ENCODE data around the gene BPIFB4.
"Not testable (repeated sequence)": the region's sequence is repeated elsewhere in the genome, so short reads cannot be mapped to it uniquely, and the experiment has no call there.

Gene BPIFB4

DNA sequence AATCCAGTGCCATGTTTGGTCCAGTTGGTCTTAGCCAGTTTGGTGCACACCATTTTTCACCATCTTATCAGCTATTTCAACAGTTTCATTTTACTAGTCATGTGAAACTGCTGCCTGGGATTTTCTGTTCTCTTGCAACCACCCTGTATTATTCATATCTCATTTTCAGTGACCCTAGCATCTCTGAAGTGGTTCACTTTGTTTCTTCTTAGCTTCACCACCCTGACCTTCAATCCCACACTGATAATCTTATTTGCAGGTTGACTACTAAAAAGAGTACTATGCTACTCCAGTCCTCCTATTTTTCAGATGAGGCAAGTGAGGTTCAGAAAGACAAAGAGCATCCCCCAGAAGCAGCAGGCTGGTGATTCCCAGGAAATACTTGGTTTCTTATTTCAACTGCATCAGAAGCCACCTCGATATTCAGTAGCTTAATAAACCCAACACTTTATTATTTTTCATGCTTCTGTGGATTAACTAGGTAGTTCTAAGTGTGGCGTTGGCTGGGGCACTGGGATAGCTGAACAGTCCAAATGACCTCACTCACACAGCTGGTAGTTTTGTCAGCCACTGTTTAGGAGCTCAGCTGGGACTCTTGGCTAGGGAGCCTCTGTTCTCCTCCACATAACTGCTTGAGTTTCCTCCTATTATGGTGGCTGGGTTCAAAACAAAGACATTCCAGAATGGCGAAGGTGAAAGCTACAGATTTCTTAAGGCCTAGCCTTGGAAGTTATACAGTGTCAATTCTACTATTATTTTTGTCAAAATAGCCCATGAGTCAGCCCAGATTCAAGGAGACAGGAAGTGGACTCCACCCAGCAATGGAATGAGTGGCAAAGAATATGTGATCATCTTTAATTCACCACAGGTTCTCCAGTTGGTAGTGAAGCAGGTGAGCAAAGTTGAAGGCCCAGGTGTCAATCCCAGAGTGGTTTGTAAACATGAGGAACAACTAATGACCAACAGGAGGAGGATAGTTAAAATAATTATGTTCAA is 40.6 kb downstream of the BPIFB4 start:
- no peak for DNase-seq (ENCODE audit: low spot score)

DNA sequence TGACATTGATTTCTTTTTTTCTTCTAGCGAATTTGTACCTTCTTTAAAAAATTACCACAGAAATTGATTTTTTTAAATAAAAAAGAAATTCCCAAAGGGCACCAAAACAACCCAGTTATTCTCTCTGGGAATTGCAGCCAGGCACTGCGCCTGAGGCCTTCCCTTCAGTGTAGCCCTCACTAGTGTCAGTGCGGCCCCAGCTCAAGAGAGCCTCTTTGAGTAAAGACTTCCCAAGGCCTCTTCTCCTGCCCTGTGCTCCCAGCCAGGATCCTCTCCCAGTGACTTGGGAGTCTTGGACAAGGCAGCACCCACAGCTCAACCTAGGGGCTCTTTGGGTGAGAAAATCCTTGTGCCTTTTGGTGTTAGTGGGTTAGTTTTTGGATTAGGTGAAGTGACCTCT is 41.5 kb downstream of the BPIFB4 start:
- no peak for DNase-seq (ENCODE audit: low spot score)

DNA sequence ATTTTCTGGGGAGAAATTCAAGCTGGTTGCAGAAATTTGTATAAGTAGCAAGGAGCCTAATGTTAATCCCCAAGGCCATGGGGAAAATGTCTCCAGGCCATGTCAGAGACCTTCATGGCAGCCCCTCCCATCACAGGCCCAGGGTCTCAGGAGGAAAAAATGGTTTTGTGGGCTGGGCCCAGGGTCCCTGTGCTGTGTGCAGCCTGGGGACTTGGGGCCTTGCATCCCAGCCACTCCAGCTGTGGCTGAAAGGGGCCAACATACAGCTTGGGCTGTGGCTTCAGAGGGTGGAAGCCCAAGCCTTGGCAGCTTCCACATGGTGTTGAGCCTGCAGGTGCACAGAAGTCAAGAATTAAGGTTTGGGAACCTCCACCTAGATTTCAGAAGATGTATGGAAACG is 42.9 kb downstream of the BPIFB4 start:
- not testable (repeated sequence) for DNase-seq (ENCODE audit: low spot score)

DNA sequence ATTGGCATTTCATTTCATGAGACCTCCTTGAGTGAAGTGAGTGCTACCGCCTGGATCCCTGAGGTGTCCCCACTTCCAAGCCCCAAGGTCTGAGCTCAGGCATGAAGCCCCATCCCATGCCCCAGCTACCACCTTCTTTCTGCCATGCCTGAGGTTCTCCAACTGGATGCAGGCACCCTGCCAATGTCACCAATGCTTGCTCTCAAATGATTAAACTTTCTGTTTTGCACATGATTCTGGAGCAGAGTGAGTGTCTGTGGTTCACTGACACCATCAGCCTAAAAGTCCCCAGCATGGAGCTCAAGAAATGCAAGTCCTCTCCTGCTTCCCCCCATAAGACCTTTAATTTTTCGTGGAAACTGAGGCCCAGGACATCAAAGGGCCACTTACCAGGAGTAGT is 44.8 kb downstream of the BPIFB4 start:
- no peak for DNase-seq (ENCODE audit: low spot score)

DNA sequence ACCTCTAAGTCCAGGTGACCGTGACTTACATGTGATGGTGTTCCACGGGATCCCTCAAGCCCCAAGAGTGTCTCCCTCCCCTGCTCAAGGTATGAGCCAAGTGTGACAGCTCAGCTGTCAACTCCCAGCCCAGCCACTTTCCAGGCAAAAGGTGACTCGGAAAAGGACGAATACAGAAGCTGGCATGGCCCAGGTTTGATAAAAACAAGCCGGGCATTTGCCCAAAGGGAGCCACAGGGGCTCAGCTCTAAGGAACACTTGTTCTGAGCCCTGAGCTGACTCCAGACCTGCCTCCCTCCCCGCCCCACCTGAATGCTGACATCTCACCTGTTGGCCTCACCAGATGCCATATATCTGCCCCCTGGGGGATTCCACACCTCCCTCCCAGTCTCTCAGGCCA is 45.6 kb downstream of the BPIFB4 start:
- no peak for DNase-seq (ENCODE audit: low spot score)

DNA sequence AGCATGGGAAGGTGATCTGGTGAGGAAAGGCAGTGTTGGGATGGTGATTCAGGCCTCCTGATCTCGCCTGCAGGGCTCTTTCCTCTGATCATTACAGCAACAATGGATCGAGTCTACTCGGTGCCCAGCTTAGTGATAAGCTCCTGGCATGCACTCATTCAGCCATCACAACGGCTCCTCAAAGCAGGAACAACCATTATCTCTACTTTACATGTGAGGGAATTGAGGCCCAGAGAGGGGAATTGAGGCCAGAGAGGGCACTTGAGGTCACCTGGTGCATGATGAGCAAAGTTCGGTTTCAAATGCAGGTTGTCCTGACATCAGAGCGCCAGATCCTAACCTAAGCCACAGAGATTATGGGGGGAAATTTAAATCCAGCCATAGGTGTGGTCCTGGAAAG is 46.5 kb downstream of the BPIFB4 start:
- no peak for DNase-seq (ENCODE audit: low spot score)

DNA sequence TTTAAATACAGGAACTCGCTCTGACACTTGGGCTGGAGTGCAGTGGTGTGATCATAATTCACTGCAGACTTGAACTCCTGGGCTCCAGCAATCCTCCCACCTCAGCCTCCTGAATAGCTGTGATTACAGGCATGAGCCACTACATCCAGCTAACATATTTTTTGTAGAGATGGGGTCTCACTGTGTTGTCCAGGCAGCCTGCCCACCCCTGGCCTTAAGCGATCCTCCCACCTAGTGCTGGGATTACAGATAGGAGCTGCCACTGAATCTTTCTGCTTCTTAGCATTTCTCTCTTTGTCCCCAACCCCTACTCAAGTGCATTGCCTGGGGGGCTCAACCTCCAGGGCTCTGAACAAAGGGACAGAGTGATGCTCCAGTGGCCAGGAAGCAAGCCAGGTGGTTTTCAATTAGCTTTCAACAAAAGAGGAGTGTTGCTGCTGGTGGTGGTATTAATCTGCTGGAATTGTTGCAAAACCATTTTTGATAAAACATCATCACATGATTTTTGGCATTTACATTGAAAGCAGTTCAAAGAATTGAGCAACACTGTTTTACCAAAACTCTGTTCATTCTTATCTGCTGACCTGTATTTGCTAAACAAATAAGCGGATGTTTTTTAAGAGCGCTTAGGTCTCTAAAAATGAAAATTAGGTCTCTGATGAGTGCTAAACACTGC is 48.1 kb downstream of the BPIFB4 start:
- DNase-seq (ENCODE audit: low spot score) = no peak

DNA sequence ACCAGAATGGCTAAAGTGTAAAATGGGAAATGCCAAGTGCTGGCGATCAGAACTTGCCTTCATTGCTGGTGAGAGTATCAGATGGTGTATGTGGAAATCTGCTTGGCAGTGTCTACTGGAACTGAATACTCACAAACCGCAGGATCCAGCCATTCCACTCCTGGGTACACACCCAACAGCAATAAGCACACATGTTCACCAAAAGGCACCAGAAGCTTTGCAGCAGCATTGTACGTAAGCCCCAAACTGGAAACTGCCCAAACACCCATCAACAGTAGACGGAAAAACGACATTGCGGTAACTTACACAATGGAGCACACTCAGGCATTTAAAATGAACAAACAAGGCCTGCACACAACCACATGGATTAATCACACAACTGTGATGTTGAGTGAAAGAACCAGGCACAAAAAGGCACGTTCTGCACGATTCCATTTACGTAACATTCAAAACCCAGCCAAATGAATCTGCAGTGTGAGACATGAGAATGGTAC is 51.2 kb downstream of the BPIFB4 start:
- no peak for DNase-seq (ENCODE audit: low spot score)

DNA sequence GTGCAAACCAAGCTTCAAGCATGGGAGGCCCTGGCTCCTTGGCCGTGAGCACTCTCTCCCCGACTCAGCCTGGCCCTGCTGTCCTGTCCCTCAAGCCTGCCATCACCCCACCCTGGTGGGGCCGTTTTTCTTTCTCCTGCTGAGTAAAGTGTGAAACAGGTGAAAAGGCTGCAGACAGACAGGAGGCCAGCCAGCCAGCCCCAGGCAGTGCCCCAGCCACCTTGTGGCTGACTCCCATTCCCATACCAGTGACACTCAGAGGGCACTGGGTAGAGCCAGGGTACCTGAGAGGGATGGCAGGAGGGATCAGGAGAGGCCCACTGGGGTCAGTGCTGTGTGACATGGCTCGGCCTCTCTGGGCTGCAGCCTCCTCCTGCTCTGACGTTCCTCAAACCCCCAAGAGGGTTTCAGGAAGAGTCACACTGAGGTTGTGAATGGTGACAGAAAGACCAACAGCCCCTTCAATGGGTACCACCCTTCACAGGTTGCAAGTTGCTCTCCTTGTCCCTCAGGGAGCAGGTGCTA is 52.6 kb downstream of the BPIFB4 start:
- no peak for DNase-seq (ENCODE audit: low spot score)

DNA sequence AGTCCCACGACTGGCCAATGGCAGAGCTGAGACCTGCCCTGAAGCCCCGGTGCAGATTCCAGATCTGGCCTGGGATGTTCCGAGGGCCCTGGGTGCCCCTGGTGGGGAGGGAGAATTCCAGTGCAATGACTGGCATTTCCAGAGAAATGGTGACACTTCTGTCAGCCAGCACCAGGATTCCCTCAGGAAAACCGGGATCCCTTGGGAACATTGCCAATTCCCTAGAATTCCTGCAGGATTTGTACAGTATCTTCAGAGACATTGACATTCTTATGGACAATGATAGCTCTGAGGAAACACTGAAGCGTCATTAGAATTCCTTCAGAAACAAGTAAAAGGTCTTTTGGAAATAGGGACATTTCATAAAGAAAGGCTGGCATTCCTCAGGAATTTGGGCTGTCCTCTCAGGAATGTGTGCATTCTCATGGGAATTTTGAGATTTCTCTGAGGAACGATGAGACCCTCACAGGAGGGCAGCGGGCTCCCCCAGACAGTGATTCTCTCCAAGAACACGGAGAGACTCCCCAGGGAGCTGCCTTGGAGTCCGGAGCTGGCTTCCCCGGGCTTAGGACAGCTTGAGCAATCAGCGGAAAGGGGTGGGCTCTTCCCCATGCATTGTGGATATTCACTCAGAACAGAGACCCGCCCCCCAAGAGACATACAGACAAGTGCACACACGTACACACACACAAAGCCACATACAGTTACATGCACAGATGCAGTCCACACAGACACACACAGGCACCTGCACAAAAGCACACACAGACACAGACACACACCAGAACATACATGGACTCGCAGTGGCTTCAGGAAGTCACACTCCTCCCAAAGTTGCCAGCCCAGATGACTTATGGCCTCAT is 53.3 kb downstream of the BPIFB4 start:
- no peak for DNase-seq (ENCODE audit: low spot score)

DNA sequence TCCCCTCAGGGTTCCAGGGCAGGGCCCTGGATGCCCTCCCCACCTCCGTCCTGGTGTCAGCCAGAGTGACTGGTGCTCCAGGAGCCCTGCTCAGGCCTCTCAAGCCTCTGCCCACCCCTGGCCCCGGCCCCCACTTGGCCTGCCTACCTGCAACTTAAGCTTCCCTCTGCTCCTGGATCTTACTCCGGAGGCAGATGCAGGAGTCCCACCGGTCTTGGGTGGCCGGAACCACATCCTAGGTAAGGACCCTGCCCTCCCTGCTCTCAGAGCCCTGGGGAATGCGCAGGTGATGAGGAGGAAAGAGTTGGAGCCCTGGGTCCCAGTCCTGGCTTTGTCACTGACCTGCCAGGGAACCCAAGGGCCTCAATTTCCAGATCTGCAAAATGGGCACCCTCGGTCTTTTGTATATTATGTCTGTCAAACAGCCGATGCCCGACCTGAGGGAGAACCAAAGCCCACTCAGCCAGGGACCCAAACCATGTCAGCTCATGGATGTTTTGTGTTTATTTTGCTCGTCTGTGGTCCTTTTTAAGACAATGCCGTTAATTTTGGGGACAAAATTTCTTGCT is 54.0 kb downstream of the BPIFB4 start:
- no peak for DNase-seq (ENCODE audit: low spot score)

DNA sequence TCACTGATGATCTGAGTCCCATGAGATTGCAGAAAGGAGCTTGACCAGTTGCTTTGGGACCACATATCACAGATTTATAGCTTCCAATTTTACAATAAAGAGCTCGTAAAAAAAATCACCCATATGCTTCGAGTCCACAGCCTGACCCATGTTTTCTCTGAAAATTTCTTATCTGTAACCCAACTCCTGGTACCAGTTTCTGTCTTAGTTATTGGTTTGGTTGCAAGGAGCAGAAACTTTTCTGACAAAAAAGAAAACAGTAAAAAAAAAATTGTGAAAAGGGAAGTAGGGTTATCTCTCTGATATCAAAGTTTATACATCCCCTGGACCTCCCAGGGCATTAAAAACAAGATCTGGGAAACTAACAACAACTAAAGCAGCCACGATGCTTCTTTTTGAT is 57.8 kb downstream of the BPIFB4 start:
- no peak for DNase-seq (ENCODE audit: low spot score)

DNA sequence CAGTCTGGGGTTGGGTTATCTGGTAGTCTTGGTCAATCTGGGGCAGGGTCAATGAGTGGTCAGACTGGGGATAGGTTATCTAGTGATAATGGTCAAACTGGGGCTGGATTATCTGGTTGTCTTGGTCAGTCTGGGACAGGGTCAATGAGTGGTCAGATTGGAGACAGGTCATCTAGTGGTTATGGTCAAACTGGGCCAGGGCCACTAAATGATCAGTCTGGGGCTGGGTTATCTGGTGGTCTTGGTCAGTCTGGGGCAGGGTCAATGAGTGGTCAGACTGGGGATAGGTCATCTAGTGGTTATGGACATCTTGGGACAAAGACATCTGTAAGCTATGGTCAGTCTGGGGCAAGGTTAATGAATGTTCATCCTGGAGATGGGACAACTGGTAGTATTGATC is 60.0 kb downstream of the BPIFB4 start:
- no peak for DNase-seq (ENCODE audit: low spot score)

DNA sequence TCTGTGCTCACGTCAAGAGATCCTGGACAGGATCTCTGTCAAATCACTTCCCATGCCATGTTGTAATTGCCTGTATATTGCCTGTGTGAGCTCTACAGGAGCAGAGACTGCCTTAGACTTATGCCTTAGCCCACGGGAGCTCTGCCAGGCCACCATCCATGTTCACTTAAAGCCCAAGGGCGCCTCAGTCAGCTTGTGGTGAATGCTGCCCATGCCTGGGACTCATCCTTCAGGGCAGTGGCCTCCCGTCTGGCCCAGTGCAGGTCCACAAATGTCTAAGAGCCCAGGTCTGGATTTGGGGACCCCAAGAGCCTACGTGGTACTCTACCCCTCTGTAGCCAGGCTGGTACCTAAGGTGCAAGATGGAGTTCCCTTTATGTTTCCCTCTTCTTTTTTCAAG is 66.1 kb downstream of the BPIFB4 start:
- no peak for DNase-seq (ENCODE audit: low spot score)

DNA sequence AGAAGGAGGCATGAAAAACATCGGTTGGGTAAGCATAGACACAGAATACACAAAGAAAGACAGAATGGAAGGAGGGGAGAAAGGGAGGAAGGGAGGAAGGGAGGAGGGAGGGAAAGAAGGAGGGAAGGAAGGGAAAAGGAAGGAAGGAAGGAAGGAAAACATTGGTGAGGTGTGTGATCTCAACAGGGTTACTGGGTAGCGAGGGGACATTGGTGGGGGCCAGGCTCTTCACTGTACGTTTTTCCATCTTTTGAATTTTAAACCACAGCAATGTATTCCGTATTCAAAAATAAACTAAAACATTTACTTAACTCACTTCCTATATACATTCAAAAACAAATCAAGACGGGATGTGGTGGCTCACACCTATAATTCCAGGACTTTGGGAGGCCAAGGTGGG is 67.9 kb downstream of the BPIFB4 start:
- DNase-seq (ENCODE audit: low spot score) = no peak

DNA sequence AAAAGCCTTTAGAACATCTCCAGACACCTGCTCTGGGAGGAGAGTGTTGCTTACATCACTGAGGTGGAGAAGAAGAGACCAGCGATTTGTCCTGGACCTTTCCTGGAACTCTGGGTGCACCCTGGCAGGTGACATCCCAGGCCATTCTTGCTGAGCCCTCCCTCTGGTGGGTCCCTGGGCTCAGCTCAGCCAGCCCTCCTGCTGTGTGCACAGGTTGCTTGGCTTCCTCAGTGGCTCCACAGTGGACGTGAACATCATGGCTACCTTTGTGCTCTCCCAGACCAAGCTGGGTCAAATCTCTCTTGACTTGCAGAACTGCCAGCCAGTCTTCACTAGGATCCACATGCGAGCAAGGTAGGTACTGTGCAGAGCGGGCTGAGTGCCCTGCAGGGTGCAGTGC is 68.6 kb downstream of the BPIFB4 start:
- DNase-seq (ENCODE audit: low spot score) = no peak

DNA sequence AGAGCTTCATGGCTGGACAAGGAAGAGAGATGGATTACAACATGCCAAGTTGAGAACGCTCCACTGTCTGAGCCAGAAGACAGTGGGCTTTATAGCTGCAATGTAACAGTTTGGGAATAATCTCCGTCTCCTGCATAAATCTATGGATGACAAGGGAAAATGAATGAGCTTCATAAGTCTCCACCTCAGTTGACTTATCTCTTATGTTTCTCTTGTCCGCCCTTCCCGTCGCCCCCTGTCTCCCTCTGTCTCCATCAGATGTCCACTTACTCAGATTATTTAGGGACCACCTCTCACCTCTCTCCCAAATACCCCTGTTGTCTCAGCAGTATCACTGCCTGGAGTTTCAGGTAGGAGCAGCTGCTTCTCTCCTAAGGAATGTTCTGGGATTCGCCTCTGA is 74.8 kb downstream of the BPIFB4 start:
- DNase-seq (ENCODE audit: low spot score) = no peak

DNA sequence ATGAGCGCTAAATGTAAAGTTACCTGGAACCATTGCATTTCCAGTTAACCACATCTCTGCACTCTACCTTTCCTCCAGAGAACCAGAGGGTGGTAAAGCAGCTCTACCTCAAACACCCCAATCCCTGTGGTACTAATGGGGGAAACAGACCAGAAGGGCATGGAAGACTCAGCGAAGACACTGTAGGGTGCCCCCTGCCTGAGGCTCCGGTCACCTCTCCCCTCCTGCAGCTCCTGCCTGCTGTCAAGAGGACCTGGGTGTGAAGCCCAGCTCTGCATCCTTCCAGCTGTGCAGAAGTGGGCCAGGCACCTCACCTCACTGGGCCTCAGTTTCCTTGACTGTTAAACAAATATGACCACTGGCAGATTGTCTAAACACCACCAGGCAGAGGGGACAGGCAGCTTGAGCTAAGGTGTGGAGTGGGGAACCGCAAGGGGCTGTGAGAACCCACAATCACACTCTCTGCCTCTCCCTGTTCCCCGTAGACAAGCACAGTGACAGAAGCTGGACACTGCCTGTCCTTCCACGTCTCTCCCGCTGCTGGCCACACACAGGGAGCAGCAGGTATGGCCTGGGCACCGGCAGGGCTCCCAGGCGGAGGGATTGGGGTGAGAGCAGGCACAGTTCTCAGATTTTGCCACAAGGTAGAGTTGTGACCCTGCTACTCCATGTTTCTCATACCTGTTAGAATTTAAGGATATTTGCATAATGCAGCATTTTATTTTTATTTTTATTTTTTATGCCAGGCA is 79.4 kb downstream of the BPIFB4 start:
- no peak for DNase-seq (ENCODE audit: low spot score)

DNA sequence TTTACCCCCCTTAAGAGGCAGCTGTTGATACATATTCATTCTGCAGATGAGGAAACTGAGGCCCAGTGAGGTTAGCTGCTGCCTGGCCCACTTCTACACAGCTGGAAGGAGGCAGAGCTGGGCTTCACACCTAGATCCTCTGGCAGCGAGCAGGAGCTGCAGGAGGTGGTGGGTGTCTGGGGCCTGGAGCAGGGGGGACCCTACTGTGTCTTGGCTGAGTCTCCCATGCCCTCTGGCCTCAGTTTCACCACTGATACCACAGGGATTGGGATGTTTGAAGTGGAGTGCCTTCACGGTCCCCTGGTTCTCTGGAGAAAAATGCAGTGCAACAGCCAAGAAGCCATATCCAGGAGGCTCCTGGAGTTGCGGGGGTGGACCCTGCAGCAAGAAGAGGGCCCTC is 80.3 kb downstream of the BPIFB4 start:
- DNase-seq (ENCODE audit: low spot score) = no peak

DNA sequence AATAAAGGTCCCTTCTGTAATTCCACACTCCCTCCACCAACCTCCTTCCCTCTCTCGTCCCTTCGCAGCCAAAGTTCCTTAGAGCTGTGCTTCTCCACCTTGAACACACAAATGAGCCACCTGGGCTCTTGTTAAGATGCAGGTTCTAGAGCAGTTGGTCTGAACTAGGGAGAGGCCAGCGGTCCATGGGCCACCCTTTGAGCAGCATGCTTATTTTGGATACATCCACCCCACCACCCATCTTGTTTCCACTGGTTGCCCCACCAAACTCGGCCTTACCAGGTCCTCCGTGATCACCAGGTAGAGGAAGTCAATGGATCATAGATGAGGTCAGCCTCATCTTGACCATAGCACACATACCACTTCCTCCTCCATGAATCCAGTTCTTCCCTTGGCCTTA is 81.2 kb downstream of the BPIFB4 start:
- no peak for DNase-seq (ENCODE audit: low spot score)
